H54 (cell line): ENCODE data around the gene ZNF536.
"Not testable (repeated sequence)": the region's sequence is repeated elsewhere in the genome, so short reads cannot be mapped to it uniquely, and the experiment has no call there.

Experiments
- DNase-seq: peaks from one replicate; pipeline ENCODE4 v3.0.0; 2011; ENCODE audit warnings: low spot score, mixed read lengths; ENCODE audit not compliant: insufficient read length
- FAIRE-seq: peaks from 3 replicates; lab custom pipeline; 2011; peaks lifted over from hg19 to GRCh38; lab: Jason Lieb, UNC
- POLR2A ChIP-seq: IDR thresholded peaks from 2 replicates; pipeline ENCODE4 v1.6.1; 2011; ENCODE audit warnings: low read depth, mild to moderate bottlenecking, low read length

ZNF536 gene

DNA sequence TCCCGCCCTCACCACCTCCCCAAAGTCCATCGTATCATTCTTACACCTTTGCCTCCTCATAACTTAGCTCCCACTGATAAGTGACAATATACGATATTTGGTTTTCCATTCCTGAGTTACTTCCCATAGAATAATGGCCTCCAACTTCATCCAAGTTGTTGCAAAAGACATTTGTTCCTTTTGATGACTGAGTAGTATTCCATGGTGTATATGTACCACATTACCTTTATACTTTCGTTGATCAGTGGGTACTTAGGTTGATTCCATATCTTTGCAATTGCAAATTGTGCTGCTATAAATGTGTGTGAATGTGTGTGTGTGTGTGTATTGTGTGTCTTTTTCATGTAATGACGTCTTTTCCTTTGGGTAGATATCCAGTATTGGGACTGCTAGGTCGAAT is 109.6 kb downstream of the ZNF536 start:
- no peak for DNase-seq
- no peak for FAIRE-seq
- no peak for TF ChIP-seq POLR2A

DNA sequence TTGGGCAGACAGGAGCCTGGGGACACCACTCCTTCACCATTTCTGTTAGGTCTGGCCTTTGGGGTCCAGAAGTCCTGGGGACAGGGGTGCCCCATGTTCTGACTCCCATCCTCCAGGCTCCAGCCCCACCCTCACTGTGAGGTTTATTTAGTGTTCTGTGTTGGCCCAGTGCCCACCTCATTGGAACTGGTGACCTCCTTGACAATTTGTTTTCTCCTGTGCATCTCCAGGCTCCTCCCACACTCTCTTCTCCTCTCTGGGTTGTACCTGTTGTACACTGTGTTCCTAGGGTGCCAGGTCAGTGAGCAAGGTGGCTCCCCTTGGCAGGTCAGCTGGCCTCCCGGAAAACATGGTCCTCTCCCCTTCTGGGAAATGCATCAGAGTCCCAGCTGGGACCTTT is 110.8 kb downstream of the ZNF536 start:
- DNase-seq (no peak), FAIRE-seq (no peak)
- no peak for TF ChIP-seq POLR2A

DNA sequence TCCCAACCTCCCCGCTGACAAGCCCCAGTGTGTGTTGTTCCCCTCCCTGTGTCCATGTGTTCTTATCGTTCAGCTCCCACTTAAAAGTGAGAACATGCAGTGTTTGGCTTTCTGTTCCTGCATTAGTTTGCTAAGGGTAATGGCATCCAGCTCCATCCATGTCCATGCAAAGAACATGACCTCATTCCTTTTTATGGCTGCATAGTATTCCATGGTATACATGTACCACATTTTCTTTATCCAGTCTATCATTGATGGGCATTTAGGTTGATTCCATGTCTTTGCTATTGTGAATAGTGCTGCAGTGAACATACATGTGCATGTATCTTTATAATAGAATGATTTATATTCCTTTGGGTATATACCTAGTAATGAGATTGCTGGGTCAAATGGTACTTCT is 114.1 kb downstream of the ZNF536 start:
- not testable (repeated sequence) for DNase-seq, FAIRE-seq

DNA sequence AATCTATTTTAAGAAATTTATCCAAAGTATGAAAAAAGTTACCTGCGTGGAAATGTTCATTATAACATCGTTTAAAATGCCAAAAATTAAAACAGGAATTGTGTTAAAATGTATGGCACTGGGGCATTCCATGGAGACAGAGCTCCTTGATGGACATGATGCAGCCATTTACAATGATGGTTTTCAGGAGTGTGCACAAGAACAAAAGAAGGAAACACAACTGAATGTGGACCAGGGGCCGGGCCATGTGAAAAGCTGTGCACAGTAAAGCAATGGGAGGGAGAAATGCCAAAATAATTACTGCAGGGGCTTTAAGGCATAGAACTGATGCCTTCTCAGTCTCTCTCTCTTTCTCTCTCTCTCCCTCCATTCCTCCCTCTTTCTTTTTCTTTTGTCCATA is 115.0 kb downstream of the ZNF536 start:
- TF ChIP-seq POLR2A = no peak
- DNase-seq = no peak
- no peak for FAIRE-seq

DNA sequence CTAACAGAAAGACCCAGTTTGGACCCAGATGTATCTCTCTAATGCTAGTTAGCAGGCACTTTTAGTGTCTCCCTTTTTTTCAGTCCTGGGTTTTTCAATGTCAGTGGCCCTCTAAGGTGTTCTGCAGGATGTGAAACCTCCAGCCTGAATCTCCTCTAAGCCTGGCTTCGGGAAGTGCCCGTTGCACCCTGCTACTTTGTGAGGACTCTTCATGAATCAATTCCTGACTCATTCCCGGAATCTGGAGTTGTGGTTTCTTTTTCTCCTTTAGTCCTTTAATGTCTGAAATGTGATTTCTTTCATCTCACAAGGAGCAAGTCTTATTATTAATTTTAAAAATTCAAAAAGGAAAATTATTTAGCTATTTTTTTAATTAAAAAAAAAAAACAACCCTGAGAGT is 116.0 kb downstream of the ZNF536 start:
- TF ChIP-seq POLR2A = no peak
- FAIRE-seq (no peak), DNase-seq (no peak)

DNA sequence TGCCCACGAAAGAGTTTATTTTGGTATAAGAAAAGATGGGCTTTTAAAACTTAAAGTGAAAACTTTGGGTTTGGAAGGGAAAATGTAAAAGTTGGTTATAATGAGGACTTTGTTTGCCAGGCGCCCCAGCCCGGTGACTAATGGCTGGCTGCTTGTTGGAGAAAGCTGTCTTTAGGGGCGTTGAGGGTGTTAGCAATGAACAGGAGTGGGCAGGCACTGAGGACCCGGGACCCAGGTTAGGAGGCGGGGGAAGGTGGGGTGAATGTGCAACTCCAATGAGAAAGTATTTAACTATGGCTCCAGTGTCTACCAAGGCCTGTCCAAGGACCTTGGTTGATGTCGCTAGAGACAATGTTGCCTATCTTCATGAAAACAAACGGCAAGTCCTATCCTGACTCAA is 118.6 kb downstream of the ZNF536 start:
- FAIRE-seq (no peak), DNase-seq (no peak)
- TF ChIP-seq POLR2A = no peak

DNA sequence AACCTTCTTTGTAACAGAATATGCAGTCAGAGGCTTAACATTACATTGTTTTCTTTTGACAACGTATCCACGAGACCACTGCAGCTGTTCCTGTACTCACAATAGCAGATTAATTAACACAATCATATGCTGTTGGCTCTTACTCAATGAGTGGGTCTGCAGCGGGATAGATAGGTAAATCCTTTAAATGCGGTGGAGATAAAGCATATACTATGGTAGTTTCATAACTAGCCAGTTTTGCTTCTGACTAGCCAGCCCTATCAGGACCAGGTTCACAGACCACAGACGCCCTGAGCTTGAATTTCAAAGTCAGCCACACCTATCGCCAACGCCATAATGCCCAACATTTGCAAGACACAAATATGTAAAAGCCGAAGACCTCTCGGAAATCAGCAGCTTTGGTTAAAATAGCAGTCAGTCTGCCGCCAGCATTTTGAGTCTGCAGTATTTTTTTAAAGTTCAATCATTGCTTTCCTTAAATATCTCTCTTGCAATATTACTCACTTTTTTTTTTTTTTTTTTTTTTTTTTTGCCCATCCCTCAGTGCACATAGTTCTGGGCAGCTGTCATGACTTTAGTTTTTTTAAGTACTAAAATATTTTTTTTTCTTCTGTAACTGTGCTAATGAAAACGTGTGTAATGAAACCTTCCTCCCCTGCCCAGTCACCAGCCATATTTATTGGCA is 120.5 kb downstream of the ZNF536 start:
- FAIRE-seq (no peak), DNase-seq (no peak)
- no peak for TF ChIP-seq POLR2A

DNA sequence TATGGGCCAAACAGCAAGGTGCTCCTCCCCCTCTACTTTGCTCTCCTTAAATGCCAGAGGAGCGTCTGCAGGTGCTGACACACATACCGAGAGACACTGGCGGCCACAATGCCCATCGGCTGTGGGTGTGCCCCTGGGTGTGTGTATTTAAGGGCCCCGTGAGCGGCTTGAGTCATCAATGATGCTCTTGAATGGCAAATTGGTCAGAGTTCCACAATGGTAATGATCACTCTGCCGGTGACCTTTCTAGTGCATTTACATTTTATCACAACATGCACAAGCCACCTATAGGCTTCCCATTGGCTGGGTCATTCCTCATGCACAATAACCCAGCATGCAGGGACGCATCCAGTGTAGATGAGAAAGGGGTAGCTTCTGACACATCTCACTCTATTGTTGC is 124.8 kb downstream of the ZNF536 start:
- no peak for FAIRE-seq
- DNase-seq = no peak
- no peak for TF ChIP-seq POLR2A

DNA sequence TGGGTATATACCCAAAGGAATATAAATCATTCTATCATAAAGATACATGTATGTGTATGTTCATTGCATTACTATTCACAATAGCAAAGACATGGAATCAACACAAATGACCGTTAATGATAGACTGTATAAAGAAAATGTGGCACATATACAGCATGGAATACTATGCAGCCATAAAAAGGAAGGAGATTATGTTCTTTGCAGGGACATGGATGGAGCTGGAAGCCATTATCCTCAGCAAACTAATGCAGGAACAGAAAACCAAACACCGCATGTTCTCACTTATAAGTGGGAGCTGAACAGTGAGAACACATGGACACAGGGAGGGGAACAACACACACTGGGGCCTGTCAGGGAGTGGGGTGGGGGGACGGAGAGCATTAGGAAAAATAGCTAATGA is 125.9 kb downstream of the ZNF536 start:
- not testable (repeated sequence) for DNase-seq, FAIRE-seq

DNA sequence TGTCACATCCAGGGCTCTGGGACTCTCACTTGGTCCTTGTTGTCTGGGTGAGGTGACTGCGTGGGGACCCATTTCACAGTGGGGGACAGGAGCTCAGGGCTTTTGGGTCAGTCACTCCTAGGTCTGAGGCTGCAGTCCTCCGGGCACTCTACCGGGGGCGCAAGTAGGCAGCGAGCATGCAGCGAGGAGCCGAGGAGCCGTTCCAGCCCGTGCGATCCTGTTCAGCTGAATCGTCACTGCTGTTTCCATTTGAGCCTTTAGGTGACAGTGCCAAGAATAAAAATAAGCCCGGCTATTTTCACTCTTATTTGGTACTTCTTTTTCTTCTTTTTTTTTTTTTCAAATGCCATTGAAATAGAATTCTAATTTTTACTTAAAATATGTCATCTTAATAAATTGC is 126.5 kb downstream of the ZNF536 start:
- FAIRE-seq (no peak), DNase-seq (no peak)
- no peak for TF ChIP-seq POLR2A

DNA sequence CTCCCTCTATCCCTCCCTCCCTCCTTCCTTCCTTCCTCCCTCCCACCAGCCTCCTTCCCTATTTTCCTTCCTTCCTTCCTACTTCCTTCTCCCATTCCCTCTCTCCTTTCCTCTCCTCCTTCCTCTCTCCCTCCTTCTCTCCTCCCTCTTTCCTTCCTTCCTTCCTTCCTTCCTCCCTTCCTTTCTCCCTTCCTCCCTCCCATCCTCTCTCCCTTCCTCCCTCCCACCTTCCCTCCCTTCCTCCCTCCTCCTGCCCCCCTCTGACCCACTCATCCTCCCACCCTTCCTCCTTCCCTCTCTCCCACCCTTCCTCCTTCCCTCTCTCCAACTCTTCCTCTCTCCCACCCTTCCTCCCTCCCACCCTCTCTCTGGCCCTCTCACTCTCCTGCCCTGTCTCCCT is 132.1 kb downstream of the ZNF536 start:
- DNase-seq = no peak
- no peak for TF ChIP-seq POLR2A
- FAIRE-seq = no peak

DNA sequence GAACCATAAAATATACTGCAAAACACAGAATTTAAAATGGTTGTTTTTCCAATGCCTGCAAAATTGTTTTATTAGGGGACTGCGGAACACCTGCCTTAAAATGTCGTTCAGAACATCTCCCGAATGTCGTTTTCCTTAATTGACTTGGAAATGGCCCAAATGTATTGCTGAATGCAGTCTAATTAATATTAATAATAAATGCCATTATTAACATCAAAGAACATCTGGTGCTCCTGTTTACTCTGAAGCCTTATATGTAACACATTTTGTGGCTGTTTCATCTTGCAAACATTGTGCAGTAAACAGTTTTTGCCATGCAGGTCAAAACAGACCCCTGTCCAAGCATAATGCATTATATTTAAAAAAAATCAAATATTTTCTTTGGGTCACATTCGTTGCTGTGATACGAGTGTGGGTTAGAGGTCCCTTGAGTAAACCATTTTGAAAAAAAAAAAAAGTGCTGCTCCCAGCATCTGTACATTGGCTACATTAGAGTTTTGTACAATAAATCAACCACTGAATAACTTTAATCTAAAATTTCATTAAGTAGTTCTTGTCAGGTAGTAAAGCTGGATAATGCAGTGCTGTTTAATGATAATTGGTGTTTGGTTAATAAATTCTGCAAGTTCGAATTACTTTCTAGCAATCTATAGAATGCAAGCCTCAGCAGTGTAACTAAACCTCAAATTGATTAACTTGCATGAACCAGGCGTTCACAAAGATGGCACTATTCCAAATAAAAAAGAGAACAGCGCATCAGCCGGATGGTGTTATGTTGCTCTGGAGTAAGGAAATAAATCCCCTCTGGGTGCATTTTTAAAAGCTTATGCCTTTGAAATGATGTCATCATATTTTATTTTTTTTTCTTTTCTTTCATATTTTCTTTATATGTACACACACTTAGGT is 140.2 kb downstream of the ZNF536 start:
- no peak for DNase-seq
- TF ChIP-seq POLR2A = no peak
- no peak for FAIRE-seq

DNA sequence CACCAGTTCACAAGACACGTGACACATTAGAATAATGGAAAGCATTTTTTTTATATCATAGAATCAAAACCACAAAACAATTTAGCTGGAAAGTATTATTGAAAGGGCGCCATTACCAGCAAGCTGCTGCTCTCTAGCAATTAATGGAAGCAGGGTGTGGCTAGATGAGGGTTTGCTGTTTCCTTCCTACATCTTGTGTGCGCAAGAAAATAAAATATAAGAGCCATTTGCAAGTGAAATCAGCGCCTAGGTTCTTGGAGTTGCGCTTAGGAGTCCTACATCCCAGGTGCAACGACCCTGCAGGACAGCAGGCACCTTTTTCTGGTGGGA is 140.9 kb downstream of the ZNF536 start:
- no peak for TF ChIP-seq POLR2A
- no peak for FAIRE-seq
- DNase-seq = no peak

DNA sequence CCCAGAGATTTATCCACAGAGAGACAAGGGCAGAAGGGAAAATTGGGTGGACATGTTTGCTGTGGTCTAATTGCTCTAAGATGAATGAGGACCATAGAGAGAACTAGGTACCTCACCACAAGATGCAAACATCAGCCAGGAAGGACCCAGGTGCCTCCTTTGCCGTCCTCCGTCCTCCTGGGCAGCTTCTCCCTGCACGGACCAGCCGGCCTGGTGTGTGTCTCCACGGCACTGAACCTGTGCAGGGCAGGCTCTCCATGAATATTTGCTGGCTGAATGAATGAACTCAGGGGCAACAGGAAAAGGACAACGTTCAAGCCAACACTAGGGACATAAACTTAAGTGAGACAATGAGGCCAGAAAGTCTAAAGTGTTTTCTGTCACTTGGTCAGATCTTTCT is 143.9 kb downstream of the ZNF536 start:
- no peak for TF ChIP-seq POLR2A
- DNase-seq (no peak), FAIRE-seq (no peak)

DNA sequence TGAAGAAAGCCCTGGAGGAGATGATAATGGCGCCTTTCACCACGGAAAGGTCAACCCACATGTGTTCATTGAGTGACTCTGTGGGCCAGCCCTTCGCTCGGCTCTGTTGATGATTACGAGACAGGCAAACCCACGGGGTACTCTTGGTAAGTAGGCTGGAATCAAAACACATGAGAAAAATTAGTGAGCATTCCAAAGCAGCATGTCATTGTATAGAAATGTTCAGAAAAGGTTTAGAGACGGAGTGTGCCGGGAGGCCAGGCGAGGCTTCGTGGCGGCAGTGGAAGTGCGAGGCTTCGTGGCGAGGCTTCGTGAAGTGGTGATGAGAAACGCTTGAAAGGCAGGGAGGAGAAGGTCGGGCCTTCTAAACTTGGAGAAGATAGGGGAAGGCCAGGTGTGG is 144.3 kb downstream of the ZNF536 start:
- no peak for TF ChIP-seq POLR2A
- DNase-seq (no peak), FAIRE-seq (no peak)
